B cell (primary cell): ENCODE results near the gene ADRB2.

Source experiments
- EZH2 ChIP-seq: IDR thresholded peaks from 2 replicates; pipeline ENCODE4 v1.6.1; 2012; ENCODE audit warnings: borderline replicate concordance, low read depth, mild to moderate bottlenecking, moderate library complexity, low read length; ENCODE audit not compliant: insufficient read depth, poor library complexity, severe bottlenecking
- TF ChIP-seq, protein P1 (sequence below): fragments of 200-600 bp; IDR thresholded peaks from one replicate; pipeline ENCODE4 v1.8.0; 2022; ENCODE audit warnings: antibody characterized with exemption, mild to moderate bottlenecking

- TF ChIP-seq, protein P1, sequence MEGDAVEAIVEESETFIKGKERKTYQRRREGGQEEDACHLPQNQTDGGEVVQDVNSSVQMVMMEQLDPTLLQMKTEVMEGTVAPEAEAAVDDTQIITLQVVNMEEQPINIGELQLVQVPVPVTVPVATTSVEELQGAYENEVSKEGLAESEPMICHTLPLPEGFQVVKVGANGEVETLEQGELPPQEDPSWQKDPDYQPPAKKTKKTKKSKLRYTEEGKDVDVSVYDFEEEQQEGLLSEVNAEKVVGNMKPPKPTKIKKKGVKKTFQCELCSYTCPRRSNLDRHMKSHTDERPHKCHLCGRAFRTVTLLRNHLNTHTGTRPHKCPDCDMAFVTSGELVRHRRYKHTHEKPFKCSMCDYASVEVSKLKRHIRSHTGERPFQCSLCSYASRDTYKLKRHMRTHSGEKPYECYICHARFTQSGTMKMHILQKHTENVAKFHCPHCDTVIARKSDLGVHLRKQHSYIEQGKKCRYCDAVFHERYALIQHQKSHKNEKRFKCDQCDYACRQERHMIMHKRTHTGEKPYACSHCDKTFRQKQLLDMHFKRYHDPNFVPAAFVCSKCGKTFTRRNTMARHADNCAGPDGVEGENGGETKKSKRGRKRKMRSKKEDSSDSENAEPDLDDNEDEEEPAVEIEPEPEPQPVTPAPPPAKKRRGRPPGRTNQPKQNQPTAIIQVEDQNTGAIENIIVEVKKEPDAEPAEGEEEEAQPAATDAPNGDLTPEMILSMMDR: no peak
- no peak for TF ChIP-seq EZH2
Measured at GRCh38 chr5:148864113-148864841, 37.9 kb downstream of the ADRB2 start.
